GM18861 (cell line): ENCODE data around the gene SHC3.

ENCODE experiments used
- ATAC-seq: cut with Tn5 transposase; IDR thresholded peaks from one replicate; pipeline ENCODE4 v1.9.1; 2021; ENCODE audit not compliant: unreplicated experiment

Gene SHC3

DNA sequence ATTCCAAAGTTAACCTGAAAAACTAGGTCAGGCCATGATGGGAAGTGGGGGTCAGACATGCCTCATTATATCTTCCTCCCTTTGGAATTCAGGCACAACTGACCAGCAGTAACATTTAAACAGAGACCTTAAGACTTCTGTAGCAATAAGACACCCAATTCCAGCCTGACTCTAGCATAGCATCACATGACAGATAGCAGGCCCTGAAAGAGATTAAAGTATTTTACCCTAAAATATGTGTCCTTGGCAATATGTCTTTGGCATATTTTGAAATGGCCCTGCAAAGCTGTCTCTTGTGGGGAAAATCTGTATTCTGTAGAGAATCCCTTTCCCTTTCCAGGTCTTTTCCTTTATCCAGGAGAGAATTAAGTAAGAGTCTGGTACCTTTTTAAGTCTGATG, 153.1 kb downstream of the SHC3 start:
- ATAC-seq: no peak

DNA sequence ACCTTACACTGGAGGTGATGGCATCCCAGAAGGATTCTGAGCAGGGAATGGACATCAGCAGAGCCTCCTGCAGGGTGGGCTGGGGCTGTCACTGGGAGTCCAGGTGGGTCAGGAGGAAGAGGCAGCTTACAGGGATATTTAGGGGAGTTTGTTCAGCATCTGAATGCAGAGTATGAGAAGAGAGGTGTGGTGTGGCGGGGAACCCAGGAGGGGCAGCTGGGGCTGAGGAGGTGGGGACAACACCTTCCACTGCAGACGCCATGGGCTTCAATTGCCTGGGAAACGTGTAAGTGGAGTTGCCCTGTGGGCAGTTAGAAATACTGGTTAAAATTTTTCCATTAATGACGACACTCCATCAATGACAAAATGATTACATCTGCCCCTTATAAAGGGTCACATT, 153.9 kb downstream of the SHC3 start:
- no peak for ATAC-seq

DNA sequence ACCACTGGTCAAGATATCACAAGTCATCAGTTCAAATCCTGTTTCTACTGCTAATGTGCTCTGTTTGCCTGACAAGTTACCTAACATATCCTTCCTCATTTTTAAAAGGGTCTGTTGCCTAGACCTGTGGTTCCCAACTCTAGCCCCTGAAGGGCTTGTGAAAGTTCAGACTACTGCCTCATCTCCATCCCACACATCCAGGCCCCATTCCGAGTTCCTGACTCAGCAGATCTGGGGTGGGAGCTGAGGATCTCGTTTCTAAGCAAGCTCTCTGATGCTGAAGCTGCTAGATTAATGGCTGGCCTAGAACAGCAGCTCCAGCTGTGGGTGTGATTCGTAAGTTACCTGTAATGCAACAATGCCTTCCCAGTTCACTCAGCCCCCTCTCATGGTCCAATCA, 154.9 kb downstream of the SHC3 start:
- ATAC-seq: no peak

DNA sequence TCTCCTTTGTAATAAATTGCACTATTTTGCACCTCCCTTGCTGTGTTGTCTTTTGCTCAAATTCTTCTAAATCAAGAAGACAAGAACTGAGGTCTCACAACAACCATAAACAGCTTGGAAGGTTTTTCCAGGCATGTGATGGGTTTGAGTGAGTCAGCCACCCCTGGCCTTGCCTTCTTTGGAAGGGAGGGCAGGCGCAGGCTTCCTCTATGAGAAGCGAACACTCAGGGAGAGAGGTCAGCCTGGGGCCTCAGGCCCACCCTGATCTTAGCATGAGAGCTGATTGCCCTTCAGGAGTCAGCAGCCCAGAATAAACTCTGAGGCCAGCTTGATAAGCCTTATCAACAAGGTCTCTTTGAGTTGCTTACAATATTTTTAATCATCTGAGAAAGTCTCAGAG, 155.7 kb downstream of the SHC3 start:
- ATAC-seq: no peak

DNA sequence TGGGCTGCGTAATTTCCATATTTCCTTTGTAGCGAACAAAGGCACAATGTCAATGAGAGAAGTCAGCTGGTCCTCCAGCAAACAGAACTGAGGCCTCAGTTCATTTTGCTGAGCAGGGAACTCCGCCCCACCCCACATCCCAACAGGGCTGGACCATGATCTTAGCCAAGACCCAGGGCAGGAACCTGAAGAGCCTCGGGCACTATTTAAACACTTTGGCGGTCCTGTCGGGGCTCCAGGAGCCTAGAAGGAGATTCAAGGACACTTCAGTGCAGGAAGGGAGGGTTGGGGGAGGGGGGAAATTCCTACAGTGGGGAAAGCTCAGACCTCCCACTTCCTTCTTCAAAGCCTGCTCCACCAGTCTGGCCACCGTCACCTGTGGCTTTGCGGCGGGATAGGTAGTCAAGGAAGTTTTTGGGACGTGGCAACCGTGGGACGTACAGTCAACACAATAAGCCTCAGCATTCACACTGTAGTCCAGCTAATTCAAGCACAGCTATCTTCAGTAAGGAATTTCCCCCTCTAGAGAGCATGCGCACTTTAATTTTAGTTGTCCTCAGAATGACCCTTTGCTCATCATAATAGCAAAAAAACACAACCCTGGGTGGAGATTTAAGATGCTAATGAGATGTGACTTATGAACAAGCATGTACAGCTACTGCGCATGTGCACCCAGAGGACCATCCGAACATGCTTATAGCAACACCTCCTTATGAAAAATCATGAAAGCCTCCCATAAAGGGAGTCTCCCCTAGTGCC, 156.4 kb downstream of the SHC3 start:
- ATAC-seq: no peak

DNA sequence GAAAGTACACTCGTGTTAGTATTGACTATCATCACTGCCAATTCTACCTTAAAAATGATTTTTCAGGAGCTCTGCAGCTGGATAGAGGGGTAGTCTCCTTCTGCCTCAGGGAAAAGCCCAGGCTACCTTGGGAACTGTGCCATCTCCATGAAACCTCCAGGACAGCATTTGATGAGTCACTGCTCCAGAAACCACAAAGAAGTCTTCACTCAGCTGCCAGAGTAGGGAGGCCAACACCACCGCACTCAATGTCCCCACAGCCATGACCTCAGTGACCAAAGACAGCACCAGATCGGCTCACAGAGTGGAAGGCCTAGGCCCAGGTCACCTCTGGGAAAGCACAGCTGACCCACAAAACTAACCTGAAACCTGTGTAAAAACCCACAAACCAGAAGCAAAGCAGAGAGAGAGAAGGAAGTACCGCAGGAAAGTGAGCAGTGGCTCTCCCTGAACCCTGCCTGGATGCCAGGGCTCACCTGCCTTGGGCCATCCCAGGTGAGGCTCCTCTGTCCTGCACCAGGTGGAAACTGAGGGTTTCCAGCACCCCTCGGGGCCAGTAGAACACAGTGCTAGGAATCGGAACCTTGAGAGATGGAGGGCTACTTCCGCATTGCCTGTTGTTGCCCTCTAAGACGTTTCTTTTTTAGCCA, 157.3 kb downstream of the SHC3 start:
- ATAC-seq: no peak

DNA sequence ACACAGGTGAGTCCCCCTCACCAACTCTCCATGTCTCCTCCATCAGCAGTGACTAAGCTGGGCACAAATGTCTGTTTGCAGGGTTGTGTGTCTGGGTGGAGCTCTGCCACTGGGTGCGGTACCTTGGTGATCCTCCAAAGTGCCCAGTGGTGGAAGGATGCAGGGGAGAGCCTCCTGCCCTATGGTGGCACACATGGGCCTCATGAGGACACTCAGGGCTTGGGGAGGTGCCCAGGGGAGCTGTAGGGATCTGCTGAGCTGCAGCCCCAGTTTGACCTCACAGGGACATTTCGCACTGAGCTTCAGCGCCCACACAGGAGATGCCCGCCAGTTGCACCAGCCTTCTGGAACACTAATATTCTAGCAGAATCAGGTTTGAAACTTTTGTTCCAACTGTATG, 157.9 kb downstream of the SHC3 start:
- ATAC-seq: no peak

DNA sequence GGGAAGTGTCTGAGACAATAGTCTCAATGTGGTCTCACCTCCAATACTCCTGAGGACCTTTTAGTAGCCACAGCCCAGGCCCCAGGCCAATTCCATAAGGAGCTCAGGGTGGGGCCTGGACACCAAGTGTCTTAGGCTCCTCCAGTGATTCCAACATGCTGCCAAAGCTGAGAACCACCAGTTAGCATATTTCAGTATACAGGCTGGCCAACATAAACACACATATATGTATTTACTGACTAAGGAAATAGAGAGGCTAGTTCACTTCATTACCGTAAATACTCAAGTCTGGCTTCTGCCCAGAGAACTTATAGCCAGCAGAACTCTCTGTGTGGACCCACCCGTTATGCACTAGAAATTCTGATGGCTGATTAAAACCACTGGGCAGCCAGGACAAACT, 163.3 kb downstream of the SHC3 start:
- no peak for ATAC-seq

DNA sequence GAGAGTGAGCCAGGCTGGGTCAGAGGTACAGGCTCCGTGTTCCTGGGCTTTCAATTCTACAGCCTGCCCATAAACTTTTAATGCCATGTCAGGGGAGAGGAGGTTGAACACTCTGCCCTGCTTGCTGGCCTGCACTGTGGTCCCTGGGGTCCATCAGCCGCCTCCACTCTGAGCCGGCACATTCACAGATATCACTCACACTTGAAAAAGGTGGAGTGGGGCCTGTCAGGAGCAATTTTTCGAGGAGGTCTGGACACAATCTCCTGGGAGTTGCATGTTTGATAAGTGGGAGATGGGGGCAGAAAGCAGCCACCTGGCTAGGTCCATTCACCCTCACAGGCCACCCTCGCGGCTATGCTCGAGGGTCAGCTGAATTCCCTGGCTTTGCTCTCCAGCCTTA, 164.5 kb downstream of the SHC3 start:
- ATAC-seq: no peak

DNA sequence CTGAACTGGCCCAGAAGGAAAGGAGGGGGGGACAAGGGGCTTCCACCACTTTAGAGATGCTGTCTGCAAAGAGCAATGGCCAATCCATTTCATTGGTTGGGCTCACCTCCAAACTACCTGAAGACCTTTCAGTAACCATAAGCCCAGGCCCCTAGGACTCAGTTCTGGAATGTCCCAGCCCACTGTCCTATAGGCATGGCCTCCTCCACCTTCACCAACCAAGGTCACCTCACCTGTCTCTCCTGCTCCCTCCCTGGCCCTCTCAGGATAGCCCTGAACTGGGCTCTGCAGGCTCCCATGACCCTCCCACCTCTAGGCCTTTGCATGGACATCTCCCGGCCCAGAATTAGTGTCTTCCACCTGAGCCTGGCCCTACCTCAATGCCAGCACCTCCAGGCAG, 165.0 kb downstream of the SHC3 start:
- no peak for ATAC-seq

DNA sequence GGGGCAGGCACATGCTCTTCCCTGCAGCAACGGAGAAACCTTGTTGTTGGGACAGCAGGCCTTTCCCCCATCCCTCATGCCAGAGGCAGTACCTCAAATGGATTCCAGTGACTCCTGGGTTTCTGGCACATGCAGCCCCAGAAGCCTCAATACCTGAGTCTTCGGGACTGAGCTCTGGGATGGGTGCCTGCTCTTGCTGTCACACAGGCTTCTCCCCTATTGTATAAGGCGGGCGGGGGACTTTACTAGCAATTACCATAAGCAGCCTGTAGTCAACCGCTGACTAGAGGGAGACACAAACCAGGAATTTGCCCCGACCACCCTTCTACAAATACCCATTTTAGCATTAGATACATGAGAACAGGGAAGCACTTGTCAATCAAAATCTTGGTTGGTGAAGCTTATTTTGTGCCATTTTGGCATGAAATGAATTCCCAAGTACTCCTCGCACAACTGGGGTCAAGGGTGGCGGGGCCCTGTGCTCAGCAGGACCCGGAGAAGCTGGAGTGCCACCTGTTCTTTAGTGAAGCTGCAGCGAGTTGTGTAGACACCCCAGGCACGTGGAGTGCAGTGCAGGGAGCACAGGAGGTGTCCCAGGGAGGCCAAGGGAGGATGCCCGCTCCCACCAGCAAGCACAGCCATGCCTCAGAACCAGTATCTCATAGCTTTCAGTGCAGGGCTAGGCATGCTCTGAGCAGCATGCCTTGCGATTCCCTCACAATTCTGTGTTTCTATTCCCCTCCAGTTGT, 166.2 kb downstream of the SHC3 start:
- ATAC-seq: no peak

DNA sequence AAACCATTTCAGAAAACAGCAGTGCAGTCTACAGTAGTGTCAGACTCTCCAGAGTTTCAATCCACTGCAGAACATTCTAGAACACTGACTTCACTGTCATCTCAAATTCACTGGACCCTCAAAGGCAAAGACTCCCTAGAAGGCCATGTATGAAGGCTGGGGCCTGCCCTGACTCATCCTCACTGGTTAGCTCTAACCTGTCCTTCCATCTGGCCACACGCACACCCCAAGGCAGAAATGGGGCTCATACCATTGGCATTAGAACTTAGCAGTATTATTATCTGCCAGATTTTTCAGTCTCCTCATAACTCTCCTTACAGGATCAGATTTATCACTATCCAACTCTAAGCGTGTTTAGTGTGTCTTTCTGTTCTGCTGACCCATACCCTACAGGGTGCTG, 166.9 kb downstream of the SHC3 start:
- no peak for ATAC-seq

DNA sequence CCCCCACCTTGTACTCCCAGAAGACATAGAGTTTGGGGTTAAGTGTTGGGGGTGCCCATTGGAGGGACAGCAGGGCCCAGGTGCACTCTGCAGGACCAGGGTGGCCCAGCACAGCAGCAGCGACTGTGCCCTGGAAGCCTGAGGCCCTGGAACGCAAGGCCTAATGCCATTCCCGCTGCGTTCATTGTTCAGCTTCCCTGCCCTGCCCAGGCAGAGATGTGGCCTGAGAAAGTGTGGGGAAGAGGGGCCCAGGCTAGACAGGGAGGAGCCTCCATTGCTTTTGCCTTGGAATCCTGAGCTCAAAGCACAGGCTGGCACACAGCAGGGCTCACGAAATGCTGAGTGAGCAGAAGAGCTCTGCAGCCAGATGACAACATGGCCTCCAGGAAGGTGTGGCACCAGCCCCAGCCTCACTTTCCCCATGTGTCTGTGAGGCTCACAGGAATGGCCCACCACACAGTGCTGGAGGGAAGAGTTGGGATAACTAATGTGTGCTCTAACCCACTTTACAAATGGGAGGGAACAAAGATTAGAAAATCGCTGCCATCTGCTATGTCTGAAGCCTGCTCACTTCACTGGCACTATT, 168.0 kb downstream of the SHC3 start:
- ATAC-seq: no peak

DNA sequence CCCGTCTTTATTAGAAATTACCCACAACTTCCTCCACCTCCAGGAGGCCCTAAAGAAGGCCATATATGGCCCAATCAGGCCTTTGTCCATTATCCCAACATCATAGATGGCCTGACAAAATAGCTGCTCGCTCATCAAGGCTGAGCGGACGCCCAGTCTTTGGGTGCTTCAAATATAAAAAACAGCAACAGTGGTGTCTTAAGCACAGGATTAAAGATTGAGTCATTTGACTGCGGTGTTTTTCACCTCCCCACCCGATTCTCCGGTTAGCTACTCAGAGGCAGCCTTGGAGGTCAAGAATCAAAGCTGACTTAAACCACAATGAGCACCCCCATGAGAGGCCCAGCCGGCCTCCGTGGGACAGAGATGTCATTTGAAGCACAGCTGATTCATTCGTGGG, 168.6 kb downstream of the SHC3 start:
- ATAC-seq: no peak

DNA sequence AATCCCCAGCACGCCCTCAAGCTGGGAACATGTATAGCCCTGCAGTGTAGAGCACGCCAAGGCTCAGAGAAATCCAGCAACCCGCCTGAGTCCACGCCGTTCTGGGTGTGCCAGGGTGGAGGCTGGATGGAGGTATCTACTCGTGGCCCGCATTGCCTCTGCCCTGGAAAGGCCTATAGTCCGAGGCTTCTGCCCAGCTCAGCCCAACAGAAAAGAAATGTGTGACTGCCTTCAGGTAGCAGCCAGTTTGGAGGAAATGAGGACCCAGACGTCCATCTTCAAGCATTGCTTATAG, 169.1 kb downstream of the SHC3 start:
- ATAC-seq: no peak

DNA sequence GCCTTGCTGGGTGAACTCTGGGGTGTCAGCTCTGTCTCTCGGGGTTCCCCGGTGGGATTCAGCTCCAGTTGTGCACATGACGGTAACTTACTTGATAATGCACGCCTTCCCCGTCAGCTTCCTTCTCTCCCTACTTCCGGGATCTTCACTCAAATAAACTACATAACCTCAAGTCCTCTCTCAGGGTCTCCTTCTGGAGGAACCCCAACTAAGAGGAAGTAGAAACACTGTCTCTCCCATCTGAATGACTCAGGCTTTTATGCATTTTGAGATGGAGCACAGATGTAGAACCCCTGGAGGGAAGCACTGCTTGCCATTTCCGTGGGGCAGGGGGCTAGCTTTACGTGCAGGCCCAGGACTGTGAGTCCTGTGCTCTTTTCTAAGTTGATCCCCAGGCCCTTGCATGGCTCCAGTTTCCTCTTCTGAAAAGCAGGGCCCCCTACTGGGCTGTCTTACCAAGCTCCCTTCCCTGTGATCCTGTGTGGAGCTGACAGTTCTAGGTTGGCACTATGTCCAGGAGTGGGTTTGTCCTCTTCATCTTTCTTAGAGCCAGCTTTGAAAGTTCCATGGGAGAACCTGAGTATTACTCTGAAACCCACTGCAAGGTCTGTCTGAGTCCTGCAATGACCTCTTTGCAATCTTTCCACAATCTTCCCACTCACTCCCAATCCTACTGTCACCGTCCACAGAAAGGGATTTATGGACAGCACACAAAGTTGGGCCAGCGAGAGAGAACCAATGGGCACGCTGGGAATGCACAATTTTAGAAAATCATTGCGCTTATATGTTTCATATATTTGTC, 169.7 kb downstream of the SHC3 start:
- ATAC-seq: no peak

DNA sequence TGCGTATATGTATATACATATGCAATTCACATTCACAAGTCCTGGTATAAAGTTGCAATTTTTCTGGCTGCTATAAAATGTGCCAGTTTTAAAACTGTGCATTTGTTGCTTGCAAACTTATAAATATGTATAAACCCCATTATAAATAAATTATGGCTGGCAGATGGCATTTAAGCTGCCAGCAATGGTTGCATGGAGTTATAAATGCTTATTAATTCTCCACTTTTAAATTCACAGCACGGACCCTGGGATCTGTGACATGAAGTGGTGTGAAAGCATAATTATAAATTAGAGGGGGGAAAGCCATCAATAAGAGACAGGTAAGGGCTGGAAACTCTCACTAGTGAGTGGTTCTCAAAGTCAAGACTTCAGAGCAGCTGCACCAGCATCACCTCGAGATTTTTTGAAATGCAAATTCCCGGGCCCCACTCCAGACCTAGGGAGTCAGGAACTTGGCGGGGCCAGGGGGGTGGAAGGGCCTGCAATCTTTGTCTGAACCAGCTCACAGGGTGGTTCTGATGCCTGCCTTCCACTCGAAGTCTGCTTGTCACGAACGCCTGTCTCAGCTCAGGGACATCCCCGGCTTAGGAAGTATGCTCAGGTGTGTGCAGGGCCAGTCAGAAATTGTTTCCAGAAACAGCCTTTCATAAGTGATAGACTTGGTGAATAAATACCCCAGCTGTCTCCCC, 170.4 kb downstream of the SHC3 start:
- ATAC-seq: no peak

DNA sequence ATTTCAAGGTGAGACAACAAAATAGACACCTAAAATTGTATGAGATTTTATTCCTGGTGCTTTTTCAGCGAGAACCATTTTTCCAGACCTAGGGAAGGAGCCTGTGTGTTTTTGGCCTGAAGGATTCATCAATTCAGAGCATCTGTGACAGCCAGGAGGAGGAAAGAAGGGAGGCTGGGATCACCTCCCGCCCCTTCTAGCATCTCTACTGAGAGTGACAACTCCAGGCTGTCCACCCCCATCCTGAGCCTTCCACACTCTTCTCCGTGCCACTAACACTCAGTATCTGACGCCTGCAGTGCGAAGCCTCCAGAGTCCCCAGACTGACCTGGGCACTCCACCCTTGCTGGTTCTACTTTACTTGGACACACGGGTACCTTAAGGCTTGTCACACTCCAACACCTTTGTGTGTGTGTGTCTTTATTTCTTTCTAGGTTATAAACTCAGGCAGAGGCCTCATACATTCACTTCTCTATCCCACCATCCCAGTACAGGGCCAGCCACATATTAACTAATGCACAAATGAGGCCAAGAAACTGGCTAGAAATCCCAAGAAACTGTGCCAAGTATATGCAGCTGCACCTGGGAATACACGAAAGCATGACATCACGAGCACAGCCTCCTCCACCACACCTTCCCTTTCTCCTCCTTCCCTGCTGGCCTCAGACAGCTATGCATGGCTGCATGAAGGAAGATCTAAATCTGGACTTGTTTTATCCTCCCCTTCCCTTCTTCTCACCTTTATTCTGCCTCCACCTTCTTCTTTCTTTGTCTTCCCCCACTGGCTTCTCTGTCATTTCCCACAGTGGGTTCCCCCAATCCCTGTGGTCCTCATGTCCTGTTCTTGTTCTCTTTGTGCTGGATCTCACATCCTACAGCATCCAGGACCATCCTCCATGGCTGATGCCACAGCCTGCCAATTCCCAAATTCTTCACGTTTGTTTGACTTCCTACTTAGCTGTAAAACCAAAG, 171.3 kb downstream of the SHC3 start:
- ATAC-seq: no peak

DNA sequence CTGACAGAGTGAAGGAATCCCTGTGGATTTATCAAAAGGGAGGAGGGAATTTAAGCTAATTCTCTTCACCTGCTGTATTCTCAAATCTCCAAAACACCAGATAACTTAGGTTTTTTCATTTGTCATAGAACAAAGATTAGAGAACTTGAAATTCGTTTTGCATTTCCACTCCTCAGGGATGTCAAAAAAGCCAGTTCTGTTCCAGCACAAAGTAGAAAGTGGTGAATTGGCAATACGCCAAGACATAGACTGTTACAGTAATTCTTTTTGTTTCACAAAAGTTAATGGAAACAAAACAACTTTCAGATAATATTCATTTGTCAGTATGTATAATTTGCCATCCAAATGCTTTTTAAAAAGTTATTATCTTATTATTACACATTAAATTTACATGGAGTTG, 172.4 kb downstream of the SHC3 start:
- ATAC-seq: no peak

DNA sequence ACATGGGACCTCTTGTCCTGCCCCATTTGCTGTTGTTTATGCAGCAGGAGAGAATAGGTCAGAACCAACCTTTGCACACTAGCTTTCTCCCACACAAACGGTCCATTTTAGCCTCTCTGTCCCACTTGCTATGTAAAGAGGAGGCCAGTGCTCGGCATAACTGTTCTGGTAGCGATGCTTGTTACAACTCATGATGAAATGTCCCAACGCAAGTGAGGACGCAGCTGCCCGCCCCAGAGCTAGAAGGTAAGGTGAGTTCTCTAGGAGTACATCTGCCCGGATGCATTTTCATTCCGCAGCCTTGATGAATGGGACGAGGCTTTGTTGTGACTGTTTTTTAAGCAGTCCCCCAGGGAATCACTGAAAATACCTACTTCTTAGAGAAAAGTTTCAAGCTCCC, 173.3 kb downstream of the SHC3 start:
- no peak for ATAC-seq
